Esophagus squamous epithelium (tissue), 5 donors: Measurements from ENCODE around the gene ANKLE1. TPM values are rescaled to one million over a fixed set of nuclear protein-coding genes. Genes with fewer than 3 reads are reported as not detected.
A peak's percentile ranks its signal among the peaks of the same experiment; 100 is the strongest.

Experiments used
- DNase-seq: peaks from one replicate; lab custom pipeline; 2025; lab: John Stamatoyannopoulos, UW
- H3K27ac ChIP-seq, 4 donors: fragments of 200-600 bp; sonication (generic); one replicate each; pipeline ENCODE4 v1.5.1; 2016 to 2019; ENCODE audit warnings: mild to moderate bottlenecking in 1 of 4
- H3K27me3 ChIP-seq, 4 donors: fragments of 200-600 bp; sonication (generic); 1 replicate in 3 of 4; 2 replicates in 1 of 4; pipeline versions ENCODE4 v1.5.1 to v1.6.0; 2017 to 2021; ENCODE audit warnings: antibody characterized with exemption in 1 of 4
- H3K36me3 ChIP-seq, 3 donors: fragments of 200-600 bp; sonication (generic); one replicate each; pipeline ENCODE4 v1.5.1; 2016 to 2019
- H3K4me1 ChIP-seq, 3 donors: fragments of 200-600 bp; sonication (generic); one replicate each; pipeline ENCODE4 v1.5.1; 2017 to 2019
- H3K4me3 ChIP-seq, 4 donors: fragments of 200-600 bp; sonication (generic); 1 replicate in 3 of 4; 2 replicates in 1 of 4; pipeline ENCODE4 v1.5.1; 2016 to 2019; ENCODE audit warnings: mild to moderate bottlenecking in 2 of 4, moderate library complexity in 1 of 4
- H3K9me3 ChIP-seq, 3 donors: fragments of 200-600 bp; sonication (generic); one replicate each; pipeline ENCODE4 v1.5.1; 2016 to 2019
- CTCF ChIP-seq, 6 experiments: fragments of 450-650 bp in 4 of 6; fragments of 200-600 bp in 2 of 6; sonication (generic) in 2 of 6; IDR thresholded peaks; one replicate each; pipeline ENCODE4 v1.5.1; 2016 to 2019; ENCODE audit warnings: antibody characterized with exemption in 6 of 6, mild to moderate bottlenecking in 4 of 6, moderate library complexity in 4 of 6
- POLR2A ChIP-seq, 4 donors: fragments of 450-650 bp; IDR thresholded peaks; one replicate each; pipeline ENCODE4 v1.6.1; 2017; ENCODE audit warnings: antibody characterized with exemption in 4 of 4, mild to moderate bottlenecking in 4 of 4, moderate library complexity in 3 of 4
- WGBS, 2 donors: methylation state at CpG; one replicate each; pipeline ENCODE4 v1.1.5; 2018; 5-methylcytosine and 5-hydroxymethylcytosine counted together
- intact Hi-C: fragments of 100-400 bp; cut with DNase I; formaldehyde crosslinking; loops from one replicate; pipeline ENCODE4 v1.15.0; 2022
- total RNA-seq, 4 donors: library from RNA; depleted of rRNA; stranded (reverse); fragments of >200 nt; gene quantifications; one replicate each; pipeline ENCODE4 v1.1.0, GENCODE V29; 2016
- donor health status: DM: yes; HTN: yes; CAD: no.

The ANKLE1 gene
- total RNA-seq, 4 donors from 2014 or later: 0.12 to 0.57 (median 0.22) TPM; not detected in 1

DNA sequence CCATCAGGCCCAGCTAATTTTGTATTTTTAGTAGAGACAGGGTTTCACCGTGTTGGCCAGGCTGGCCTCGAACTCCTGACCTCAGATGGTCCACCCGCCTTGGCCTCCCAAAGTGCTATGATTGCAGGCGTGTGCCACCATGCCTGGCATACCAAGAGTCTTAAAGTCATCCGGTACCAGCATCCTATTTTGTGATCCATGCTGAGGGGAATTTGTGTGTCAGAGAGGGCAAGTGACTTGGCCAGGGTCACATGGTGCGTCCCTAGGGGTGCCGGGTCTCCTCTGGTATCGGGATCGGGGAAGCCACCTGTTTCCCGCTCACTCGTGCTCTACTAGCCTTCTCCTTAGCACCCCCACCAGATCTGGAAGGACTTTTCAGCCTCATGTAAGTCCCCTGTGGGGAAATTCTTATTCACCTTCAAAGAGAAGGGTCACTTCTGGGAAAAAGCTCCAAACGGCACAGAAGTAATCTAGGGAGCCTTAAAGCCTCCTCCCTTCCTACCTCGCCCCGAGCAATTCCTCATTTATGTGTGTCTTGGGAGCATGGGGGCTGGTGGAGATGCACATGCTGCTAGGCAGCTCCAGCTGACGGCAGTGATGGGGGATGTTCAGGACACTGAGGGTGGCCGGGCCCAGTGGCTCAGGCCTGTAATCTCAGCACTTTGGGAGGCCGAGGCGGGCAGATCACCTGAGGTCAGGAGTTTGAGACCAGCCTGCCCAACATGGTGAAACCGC, 6.1 kb upstream of the ANKLE1 start:
- intact Hi-C loops: no loop called here
- no peak for DNase-seq
- Histone ChIP-seq H3K27me3 (no peaks in the 10 kb centered on the region), H3K9me3 (no peaks in the 10 kb centered on the region), H3K27ac (no peak overlapping the region), H3K36me3 (peaks cover 21 to 91% (median 33%) of the 10 kb centered on the region in 3 donors), H3K4me1 (no peaks in the 10 kb centered on the region), H3K4me3 (no peak overlapping the region)
- WGBS, 2 donors: 93 to 95% methylated on average over 10 to 11 of the region's 19 CpGs
- TF ChIP-seq CTCF (IDR thresholded peaks at IDR 0.05) (no peak), POLR2A (IDR thresholded peaks at IDR 0.05) (no peak)

GRCh38 chr19:17279436-17279835, 2.3 kb upstream of the ANKLE1 start:
- peaks cover 10 to 53% (median 10%) of the 10 kb centered on the region in 3 donors for H3K36me3 ChIP-seq
- 65 to 100% methylated on average over 2 to 3 of the region's 3 CpGs for WGBS, 2 donors
- DNase-seq: no peak
- no peak overlapping the region for H3K4me3 ChIP-seq
- no peaks in the 10 kb centered on the region for H3K9me3 ChIP-seq
- TF ChIP-seq CTCF (IDR thresholded peaks at IDR 0.05): no peak
- TF ChIP-seq POLR2A (IDR thresholded peaks at IDR 0.05): no peak
- H3K4me1 ChIP-seq: peaks cover 14 to 20% (median 17%) of the 10 kb centered on the region in 3 donors
- peaks cover 0 to 20% (median 2%) of the 10 kb centered on the region in 4 donors for H3K27me3 ChIP-seq
- H3K27ac ChIP-seq: no peak overlapping the region
- intact Hi-C loops: no loop called here

GRCh38 chr19:17282488-17283125, 906 bp downstream of the ANKLE1 start:
- peak overlapping the region; percentile 22 to 64 (median 38) for H3K4me3 ChIP-seq
- intact Hi-C loops: loop anchor here (5.0 to 10.0 kb wide), 2 partner anchors 78 to 215 kb away; no protein-coding TSS in a partner anchor
- WGBS, 2 donors: 7 to 8% methylated on average over 7 to 9 of the region's 45 CpGs

GRCh38 chr19:17283504-17283996, 1.8 kb downstream of the ANKLE1 start:
- TF ChIP-seq CTCF (IDR thresholded peaks at IDR 0.05): no peak
- no peak for TF ChIP-seq POLR2A (IDR thresholded peaks at IDR 0.05)
- H3K4me1 ChIP-seq: peaks cover 14 to 20% (median 17%) of the 10 kb centered on the region in 3 donors
- intact Hi-C loops: loop anchor here (5.0 to 10.0 kb wide), 2 partner anchors 79 to 216 kb away; no protein-coding TSS in a partner anchor
- H3K27me3 ChIP-seq: peaks cover 0 to 21% (median 2%) of the 10 kb centered on the region in 4 donors
- no peaks in the 10 kb centered on the region for H3K9me3 ChIP-seq
- no peak overlapping the region for H3K27ac ChIP-seq
- DNase-seq: no peak
- WGBS, 2 donors: no CpG with 5 or more reads among the region's 7 CpGs
- peaks cover 0 to 12% (median 0%) of the 10 kb centered on the region in 3 donors for H3K36me3 ChIP-seq
- no peak overlapping the region for H3K4me3 ChIP-seq

More at GRCh38 chr19:17282488-17283125, 906 bp downstream of the ANKLE1 start:
- DNase-seq: no peak
- TF ChIP-seq POLR2A (IDR thresholded peaks at IDR 0.05) (no peak), CTCF (IDR thresholded peaks at IDR 0.05) (peak; percentile 88 to 92 (median 90))
- Histone ChIP-seq H3K36me3 (peaks cover 0 to 21% (median 0%) of the 10 kb centered on the region in 3 donors), H3K9me3 (no peaks in the 10 kb centered on the region), H3K4me1 (peaks cover 14 to 20% (median 17%) of the 10 kb centered on the region in 3 donors), H3K27ac (no peak overlapping the region), H3K27me3 (peaks cover 0 to 20% (median 2%) of the 10 kb centered on the region in 4 donors)
